Suprapubic skin (tissue), 3 donors: ENCODE data around the gene RPN2.

Source experiments
- CTCF ChIP-seq, 2 donors: fragments of 200-600 bp in 1 of 2; fragments of 450-650 bp in 1 of 2; sonication (generic) in 1 of 2; IDR thresholded peaks; one replicate each; pipeline ENCODE4 v1.5.1; 2016 to 2019; ENCODE audit warnings: antibody characterized with exemption in 2 of 2, mild to moderate bottlenecking in 1 of 2, moderate library complexity in 1 of 2
- EP300 ChIP-seq: sonication (generic); formaldehyde crosslinking; IDR thresholded peaks from one replicate; pipeline ENCODE4 v1.6.1; 2017; ENCODE audit warnings: antibody characterized with exemption
- POLR2A ChIP-seq, 2 donors: fragments of 450-650 bp; IDR thresholded peaks; one replicate each; pipeline ENCODE4 v1.6.1; 2017; ENCODE audit warnings: antibody characterized with exemption in 2 of 2, mild to moderate bottlenecking in 2 of 2, moderate library complexity in 2 of 2

- TF ChIP-seq CTCF (IDR thresholded peaks at IDR 0.05) (no peak), POLR2A (IDR thresholded peaks at IDR 0.05) (no peak), EP300 (no peak)
Measured at GRCh38 chr20:37265152-37265551, 86.0 kb downstream of the RPN2 start.
